Smooth muscle cell (in vitro differentiated cells): Measurements from ENCODE around the gene PRSS36. TPM values are rescaled to one million over a fixed set of nuclear protein-coding genes. Genes with fewer than 3 reads are reported as not detected.
A peak's percentile ranks its signal among the peaks of the same experiment; 100 is the strongest.
"Not testable (repeated sequence)": the region's sequence is repeated elsewhere in the genome, so short reads cannot be mapped to it uniquely, and the experiment has no call there.

Source experiments
- DNase-seq: peaks from one replicate; lab custom pipeline; 2025; ENCODE audit not compliant: unreplicated experiment; lab: John Stamatoyannopoulos, UW
- H2AFZ ChIP-seq: fragments of 200-600 bp; sonication (generic); 2 replicates; pipeline ENCODE4 v1.6.0; 2016; ENCODE audit warnings: antibody characterized with exemption, low read depth, mild to moderate bottlenecking
- H3F3A ChIP-seq: fragments of 200-600 bp; sonication (generic); 2 replicates; pipeline ENCODE4 v1.6.0; 2017; ENCODE audit warnings: antibody characterized with exemption, low read depth
- H3K27ac ChIP-seq: fragments of 200-600 bp; sonication (generic); 2 replicates; pipeline ENCODE4 v1.5.1; 2016; ENCODE audit warnings: low read depth, mild to moderate bottlenecking
- H3K27me3 ChIP-seq: fragments of 200-600 bp; sonication (generic); 2 replicates; pipeline ENCODE4 v1.6.1; 2016; ENCODE audit warnings: low read depth, mild to moderate bottlenecking
- H3K36me3 ChIP-seq: fragments of 200-600 bp; sonication (generic); 2 replicates; pipeline ENCODE4 v1.5.1; 2016; ENCODE audit warnings: low read depth
- H3K4me1 ChIP-seq: fragments of 200-600 bp; sonication (generic); 2 replicates; pipeline ENCODE4 v1.5.1; 2016; ENCODE audit warnings: low read depth
- H3K4me2 ChIP-seq: fragments of 200-600 bp; sonication (generic); 2 replicates; pipeline ENCODE4 v1.6.0; 2016; ENCODE audit warnings: mild to moderate bottlenecking
- H3K4me3 ChIP-seq: fragments of 200-600 bp; sonication (generic); 2 replicates; pipeline ENCODE4 v1.5.1; 2016; ENCODE audit warnings: mild to moderate bottlenecking
- H3K79me2 ChIP-seq: fragments of 200-600 bp; sonication (generic); 2 replicates; pipeline ENCODE4 v1.6.0; 2016; ENCODE audit warnings: low read depth, mild to moderate bottlenecking
- H3K9ac ChIP-seq: fragments of 200-600 bp; sonication (generic); 2 replicates; pipeline ENCODE4 v1.6.0; 2016; ENCODE audit warnings: low read depth
- H3K9me3 ChIP-seq: fragments of 200-600 bp; sonication (generic); replicated peaks from 2 replicates; pipeline ENCODE4 v1.5.1; 2016; ENCODE audit warnings: low read depth
- H4K20me1 ChIP-seq: fragments of 200-600 bp; sonication (generic); 2 replicates; pipeline ENCODE4 v1.6.0; 2016; ENCODE audit warnings: low read depth
- WGBS: methylation state at CpG from one replicate; pipeline ENCODE4 v1.1.7; 2016; ENCODE audit warnings: low lambda C conversion rate; 5-methylcytosine and 5-hydroxymethylcytosine counted together
- polyA plus RNA-seq: library from polyadenylated mRNA; unstranded; fragments of >200 nt; fragmentation: Nextera tagmentation; extraction: Ambion mirVana; gene quantifications from 2 replicates; pipeline ENCODE4 v1.2.1, GENCODE V29; 2016
- total RNA-seq: library from RNA; depleted of rRNA; stranded (reverse); fragments of >200 nt; gene quantifications from 2 replicates; pipeline ENCODE4 v1.2.3, GENCODE V29; 2014
- TF ChIP-seq, protein P1 (sequence below): fragments of 200-600 bp; sonication (generic); IDR thresholded peaks from 2 replicates; pipeline ENCODE4 v1.5.1; 2017; ENCODE audit warnings: borderline replicate concordance, mild to moderate bottlenecking, antibody characterized with exemption; ENCODE audit not compliant: insufficient read depth, poor library complexity, severe bottlenecking

Gene PRSS36
- total and polyA plus RNA-seq, 2 experiments from 2014 or later = 0.31 to 1.6 TPM

GRCh38 chr16:31107465-31107867 lies 42.4 kb downstream of the PRSS36 start:
- Histone ChIP-seq H3K9ac (no peak overlapping the region), H2AFZ (peak overlapping the region; percentile 75), H3K27ac (no peak overlapping the region), H3K27me3 (no peaks in the 10 kb centered on the region), H3F3A (no peaks in the 10 kb centered on the region), H3K36me3 (no peaks in the 10 kb centered on the region), H3K79me2 (peaks cover 15% of the 10 kb centered on the region), H4K20me1 (no peaks in the 10 kb centered on the region), H3K9me3 (no peaks in the 10 kb centered on the region), H3K4me3 (no peak overlapping the region), H3K4me1 (peaks cover 4% of the 10 kb centered on the region), H3K4me2 (peak overlapping the region; percentile 97)
- 89% methylated on average over 6 of the region's 6 CpGs for WGBS
- no peak for DNase-seq
- TF ChIP-seq, protein P1, sequence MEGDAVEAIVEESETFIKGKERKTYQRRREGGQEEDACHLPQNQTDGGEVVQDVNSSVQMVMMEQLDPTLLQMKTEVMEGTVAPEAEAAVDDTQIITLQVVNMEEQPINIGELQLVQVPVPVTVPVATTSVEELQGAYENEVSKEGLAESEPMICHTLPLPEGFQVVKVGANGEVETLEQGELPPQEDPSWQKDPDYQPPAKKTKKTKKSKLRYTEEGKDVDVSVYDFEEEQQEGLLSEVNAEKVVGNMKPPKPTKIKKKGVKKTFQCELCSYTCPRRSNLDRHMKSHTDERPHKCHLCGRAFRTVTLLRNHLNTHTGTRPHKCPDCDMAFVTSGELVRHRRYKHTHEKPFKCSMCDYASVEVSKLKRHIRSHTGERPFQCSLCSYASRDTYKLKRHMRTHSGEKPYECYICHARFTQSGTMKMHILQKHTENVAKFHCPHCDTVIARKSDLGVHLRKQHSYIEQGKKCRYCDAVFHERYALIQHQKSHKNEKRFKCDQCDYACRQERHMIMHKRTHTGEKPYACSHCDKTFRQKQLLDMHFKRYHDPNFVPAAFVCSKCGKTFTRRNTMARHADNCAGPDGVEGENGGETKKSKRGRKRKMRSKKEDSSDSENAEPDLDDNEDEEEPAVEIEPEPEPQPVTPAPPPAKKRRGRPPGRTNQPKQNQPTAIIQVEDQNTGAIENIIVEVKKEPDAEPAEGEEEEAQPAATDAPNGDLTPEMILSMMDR = no peak

DNA sequence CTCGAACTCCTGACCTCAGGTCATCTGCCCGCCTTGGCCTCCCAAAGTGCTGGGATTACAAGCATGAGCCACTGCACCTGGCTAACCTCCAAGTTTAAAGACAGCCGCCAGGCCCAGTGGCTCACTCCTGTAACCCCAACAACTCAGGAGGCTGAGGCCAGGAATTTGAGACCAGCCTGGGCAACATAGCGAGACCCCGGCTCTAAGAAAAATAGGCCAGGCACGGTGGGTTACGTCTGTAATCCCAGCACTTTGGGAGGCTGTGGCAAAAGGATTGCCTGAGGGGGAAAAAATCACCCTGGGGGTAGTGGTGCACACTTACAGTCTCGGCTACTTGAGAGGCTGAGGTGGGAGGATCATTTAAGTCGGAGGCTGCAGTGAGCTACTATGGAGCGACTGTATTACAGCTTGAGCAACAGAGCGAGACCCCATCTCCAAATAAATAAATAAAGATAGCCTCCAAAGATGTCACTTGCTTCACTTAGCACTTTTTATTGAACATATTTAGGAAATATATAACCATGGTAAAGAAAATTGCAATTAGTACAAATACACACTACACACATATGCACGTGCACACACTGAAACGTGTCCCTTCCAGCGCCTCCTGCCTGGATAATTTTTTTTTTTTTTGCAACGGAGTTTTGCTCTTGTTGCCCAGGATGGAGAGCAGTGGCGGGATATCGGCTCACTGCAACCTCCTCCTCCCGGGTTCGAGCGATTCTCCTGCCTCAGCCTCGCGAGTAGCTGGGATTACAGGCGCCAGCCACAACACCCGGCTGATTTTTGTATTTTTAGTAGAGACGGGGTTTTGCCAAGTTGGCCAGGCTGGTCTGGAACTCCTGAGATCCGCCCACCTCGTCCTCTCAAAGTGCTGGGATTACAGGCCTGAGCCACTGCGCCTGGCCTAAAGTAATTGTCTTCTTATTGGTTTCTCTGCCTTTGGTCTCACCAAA lies 43.1 kb downstream of the PRSS36 start:
- no peaks in the 10 kb centered on the region for H3K9me3 ChIP-seq
- TF ChIP-seq, protein P1 = no peak
- H3K27ac ChIP-seq = no peak overlapping the region
- no peaks in the 10 kb centered on the region for H3K27me3 ChIP-seq
- H3K36me3 ChIP-seq = no peaks in the 10 kb centered on the region
- peak overlapping the region; percentile 97 for H3K4me2 ChIP-seq
- no peaks in the 10 kb centered on the region for H4K20me1 ChIP-seq
- no peak for DNase-seq
- H3K4me3 ChIP-seq = no peak overlapping the region
- peak overlapping the region; percentile 75 for H2AFZ ChIP-seq
- no peak overlapping the region for H3K9ac ChIP-seq
- H3K4me1 ChIP-seq = peaks cover 4% of the 10 kb centered on the region
- no peaks in the 10 kb centered on the region for H3F3A ChIP-seq
- peaks cover 15% of the 10 kb centered on the region for H3K79me2 ChIP-seq
- 92% methylated on average over 28 of the region's 28 CpGs for WGBS

DNA sequence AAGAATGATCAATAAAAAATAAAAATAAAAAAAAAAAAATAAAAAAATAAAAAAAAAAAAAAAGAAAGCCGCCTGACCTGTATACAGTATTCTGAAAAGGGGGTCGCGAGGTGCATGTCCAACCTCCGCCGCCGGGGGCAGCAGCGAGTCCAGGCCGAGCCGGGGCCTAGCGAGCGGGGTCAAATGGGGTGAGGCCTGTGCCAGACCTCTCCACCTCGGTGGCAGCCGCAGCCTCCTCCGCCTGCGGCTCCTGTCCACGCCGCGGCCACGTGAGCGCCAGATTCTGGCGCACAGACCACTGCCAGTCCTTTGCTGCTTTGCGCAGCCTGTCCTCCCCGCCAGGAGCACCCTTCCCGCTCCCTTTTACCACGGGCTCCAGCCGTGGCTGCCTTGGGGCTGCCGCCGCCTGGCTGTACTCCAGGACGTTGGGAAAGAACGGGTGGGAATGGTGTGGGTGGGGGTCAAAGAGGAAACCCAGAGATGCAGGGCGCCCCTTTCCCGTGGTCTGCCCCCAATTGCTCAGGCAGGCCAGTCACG lies 44.1 kb downstream of the PRSS36 start:
- Histone ChIP-seq H3F3A (no peaks in the 10 kb centered on the region), H3K36me3 (no peaks in the 10 kb centered on the region), H3K9ac (no peak overlapping the region), H3K27me3 (no peaks in the 10 kb centered on the region), H3K27ac (no peak overlapping the region), H2AFZ (peak overlapping the region; percentile 37), H3K9me3 (no peaks in the 10 kb centered on the region), H3K79me2 (peaks cover 15% of the 10 kb centered on the region), H3K4me3 (no peak overlapping the region), H3K4me2 (peak overlapping the region; percentile 69), H3K4me1 (peaks cover 4% of the 10 kb centered on the region), H4K20me1 (no peaks in the 10 kb centered on the region)
- WGBS = 32% methylated on average over 33 of the region's 33 CpGs
- DNase-seq = peak; percentile 40
- TF ChIP-seq, protein P1 = peak; percentile 63

GRCh38 chr16:31100876-31101641 lies 48.8 kb downstream of the PRSS36 start:
- H3F3A ChIP-seq, H2AFZ ChIP-seq, H4K20me1 ChIP-seq, H3K9me3 ChIP-seq, H3K27ac ChIP-seq, H3K4me2 ChIP-seq, H3K79me2 ChIP-seq, DNase-seq, H3K36me3 ChIP-seq, H3K4me1 ChIP-seq, H3K9ac ChIP-seq, H3K4me3 ChIP-seq, H3K27me3 ChIP-seq: not testable (repeated sequence)
- 85% methylated on average over 13 of the region's 13 CpGs for WGBS
